T1000 (cell line): ENCODE results near the gene PPT2.

Source experiments
- DNase-seq: peaks from one replicate; lab custom pipeline; 2025; ENCODE audit warnings: mixed read lengths; lab: John Stamatoyannopoulos, UW

Gene PPT2

GRCh38 chr6:32151863-32152768 lies 1.8 kb upstream of the PPT2 start, which contains the start of gene PRRT1:
PRRT1 (minus strand) TSS chr6:32151939; CDS start chr6:32151827, 112 bp downstream.
- DNase-seq = no peak

DNA sequence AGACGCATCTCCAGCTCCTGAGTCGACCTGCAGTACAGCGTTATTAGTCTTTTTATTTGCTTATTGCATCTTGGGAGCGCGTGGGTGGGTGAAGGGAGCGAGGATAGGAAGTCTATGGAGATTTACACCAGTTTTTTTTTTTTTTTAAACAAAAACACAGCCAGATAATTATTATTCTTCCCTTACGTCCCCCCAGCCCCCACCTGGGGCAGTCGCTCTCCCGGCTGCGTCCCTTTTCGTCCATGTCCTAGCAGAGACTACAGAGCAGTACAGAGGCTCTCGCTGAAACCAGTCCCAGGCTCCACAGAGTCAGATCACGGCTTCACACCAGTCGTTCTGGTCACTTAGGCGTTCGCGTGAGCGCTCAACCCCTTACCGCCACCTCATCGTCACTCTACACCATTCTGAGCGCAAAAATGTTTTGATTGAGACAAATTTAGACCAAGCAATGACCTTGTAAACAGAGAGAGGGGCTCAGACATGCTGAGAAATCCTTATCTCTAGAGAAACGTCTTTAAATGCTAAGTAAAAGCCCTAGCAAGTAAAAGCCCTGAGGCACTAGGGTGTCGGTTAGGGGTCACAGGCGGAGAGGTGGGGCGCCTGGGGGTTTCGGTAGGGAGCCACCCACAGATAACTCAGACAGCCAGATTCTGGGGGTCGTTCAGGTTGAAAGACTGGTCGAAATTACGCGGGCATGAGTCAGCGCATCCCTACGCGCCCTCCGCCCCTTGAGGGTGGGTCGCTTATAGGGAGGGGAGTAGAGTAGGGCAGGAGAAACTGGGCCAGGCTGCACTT lies 975 bp upstream of the PPT2 start:
- DNase-seq = peak; percentile 45

- DNase-seq = peak; percentile 60
Measured at GRCh38 chr6:32154514-32155161, 697 bp downstream of the PPT2 start.

- DNase-seq = no peak
Measured at GRCh38 chr6:32156891-32157290, 3.0 kb downstream of the PPT2 start.

- no peak for DNase-seq
Measured at GRCh38 chr6:32158052-32158451, 4.1 kb downstream of the PPT2 start.

DNA sequence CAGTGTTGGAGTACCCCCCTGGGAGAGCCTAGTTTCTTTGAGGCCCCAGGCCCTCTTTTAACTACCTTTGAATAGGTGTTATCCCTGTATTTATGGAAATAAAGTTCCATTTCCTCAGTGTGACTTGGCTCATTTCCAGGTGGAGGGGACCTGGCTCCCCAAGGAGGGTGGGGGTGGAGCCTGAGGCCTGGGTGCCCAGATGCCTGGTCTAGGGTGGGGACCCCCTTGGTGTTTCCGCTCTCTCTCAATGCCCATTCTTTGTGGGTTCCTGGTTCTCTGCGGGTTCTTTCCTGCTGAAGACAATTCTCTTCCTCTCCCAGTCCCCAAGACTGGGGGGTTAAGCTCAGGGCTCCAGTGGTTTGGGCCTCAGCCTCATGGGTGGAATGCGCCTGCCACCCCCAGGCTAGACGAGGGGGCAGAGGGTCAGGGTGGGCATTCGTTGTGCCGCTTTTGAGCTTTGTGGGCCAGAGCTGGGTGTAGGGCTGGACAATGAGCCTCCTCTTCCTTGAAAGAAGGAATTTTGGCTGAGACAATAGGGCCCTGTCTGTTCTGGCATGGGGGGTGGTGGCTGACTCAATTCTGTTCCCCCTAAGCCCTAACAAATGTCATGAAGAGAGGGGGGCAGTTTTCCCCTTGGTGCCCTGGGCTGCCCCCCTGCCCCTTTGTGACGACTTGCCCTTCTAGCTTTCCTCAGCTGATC lies 9.8 kb downstream of the PPT2 start:
- no peak for DNase-seq

GRCh38 chr6:32164295-32164694 lies 10.4 kb downstream of the PPT2 start, which contains the start of gene EGFL8:
EGFL8 (plus strand) TSS chr6:32164595; CDS start chr6:32166166, 1,571 bp downstream.
- no peak for DNase-seq

DNA sequence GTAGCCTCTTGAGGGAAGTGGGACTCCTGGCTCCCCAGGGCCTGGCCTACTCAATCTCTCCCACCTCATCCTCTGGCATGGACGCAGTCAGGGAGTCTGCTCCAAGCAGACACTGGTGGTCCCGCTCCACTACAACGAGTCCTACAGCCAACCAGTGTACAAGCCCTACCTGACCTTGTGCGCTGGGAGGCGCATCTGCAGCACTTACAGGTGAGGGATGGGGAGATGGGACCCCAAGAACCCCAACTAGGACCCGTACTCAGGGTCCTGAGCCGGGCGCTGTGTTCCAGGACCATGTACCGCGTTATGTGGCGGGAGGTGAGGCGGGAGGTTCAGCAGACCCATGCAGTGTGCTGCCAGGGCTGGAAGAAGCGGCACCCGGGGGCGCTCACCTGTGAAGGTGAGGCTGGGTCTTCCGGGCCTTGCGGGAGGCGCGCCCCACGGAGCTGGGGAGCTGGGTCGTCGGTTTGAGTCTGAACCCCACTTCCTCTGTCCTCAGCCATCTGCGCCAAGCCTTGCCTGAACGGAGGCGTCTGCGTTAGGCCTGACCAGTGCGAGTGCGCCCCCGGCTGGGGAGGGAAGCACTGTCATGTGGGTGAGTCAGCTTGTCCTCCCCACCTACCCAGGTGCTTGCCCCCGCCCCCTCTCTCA lies 12.6 kb downstream of the PPT2 start:
- no peak for DNase-seq

GRCh38 chr6:32167154-32167760 lies 13.3 kb downstream of the PPT2 start:
- DNase-seq = no peak

DNA sequence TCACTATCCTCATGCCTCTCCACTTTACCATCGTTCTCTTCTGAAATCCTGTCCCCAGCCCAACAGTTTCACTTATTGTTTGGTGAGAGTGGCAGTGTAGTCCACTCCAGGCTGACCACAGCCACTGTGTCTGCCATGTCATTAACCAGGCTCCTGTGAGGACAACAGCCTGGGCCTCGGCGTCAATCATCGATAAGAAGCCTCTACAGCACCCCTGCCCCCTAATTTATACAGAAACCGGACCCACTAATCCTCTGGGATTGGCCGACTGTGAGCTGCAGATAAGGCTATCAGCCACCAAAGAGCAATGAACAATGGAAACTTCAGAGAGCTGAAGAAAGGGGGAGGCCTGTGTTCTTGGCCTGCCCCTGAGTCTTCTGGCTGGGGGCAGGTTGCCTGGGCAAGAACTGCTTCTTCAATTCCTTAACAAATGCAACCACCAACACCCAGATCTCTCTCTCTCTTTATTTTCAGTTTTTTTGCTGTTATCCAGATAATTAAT lies 13.9 kb downstream of the PPT2 start:
- DNase-seq = no peak

DNA sequence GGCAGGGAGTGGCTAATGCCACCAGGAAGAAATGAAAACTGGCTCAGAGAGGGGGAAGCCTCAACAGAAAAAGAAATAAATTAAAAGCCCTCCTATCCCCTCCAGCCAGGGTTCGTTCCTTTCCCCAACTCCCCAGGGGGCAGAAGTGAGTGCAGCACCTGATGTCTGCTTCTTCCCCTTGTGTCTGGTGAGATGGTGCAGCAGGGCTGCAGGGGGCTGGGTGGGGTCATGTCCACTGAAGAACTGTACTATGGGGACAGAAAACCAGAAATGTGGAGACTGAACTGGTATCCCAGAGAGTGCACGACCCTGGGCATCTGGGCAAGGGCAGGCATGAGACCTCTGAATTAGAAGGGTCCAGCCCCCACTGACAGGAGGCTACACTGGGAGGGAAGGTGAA lies 14.4 kb downstream of the PPT2 start:
- DNase-seq = no peak

- DNase-seq = no peak
Measured at GRCh38 chr6:32168807-32169591, 15.1 kb downstream of the PPT2 start.

GRCh38 chr6:32170294-32170693 lies 16.4 kb downstream of the PPT2 start:
- no peak for DNase-seq

GRCh38 chr6:32171234-32171633 lies 17.3 kb downstream of the PPT2 start:
- DNase-seq = no peak

GRCh38 chr6:32173051-32173727 lies 19.2 kb downstream of the PPT2 start:
- no peak for DNase-seq

GRCh38 chr6:32174416-32174815 lies 20.5 kb downstream of the PPT2 start:
- DNase-seq = no peak

- DNase-seq = no peak
Measured at GRCh38 chr6:32175322-32175710, 21.4 kb downstream of the PPT2 start.

DNA sequence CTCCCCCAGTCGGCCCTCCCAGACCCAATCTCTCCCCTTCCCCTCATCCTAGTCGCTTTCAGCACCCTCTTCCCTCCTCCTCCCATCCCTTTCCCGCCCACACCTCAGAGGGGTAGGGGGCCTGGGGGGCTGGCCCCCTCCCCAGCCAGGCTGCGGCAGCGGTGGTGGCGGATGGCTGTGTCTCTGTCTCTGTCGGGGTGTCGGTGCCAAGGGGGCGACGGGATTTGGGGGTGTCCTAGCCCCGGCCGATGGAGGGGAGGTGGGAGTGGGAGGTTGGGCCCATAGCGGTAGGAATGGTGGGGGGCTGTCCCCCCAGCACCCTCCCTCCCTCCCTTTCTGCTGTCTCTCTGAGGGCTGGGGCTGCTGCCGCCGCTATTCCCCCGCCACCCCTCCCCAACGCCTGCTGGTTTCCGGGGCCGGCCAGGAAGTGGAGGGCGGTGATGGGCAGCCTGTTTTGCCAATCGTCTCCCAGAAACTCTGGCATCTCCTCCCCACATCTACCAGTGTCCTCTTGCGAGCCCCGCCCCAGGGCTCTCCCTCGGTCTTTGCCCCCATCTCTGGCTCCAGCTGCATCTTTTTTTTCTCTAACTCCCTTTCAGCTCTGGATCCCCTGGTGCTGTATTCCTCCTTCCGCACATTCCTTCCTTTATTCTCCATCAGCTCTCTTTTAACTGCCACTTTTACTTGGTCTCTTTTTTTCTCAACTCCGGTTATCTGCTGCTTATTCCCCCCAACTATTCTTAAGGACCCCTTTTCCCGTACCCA lies 22.0 kb downstream of the PPT2 start, which contains the start of gene AGPAT1:
TSS of gene AGPAT1 (minus strand) at position 374 of the 765 bp plus-strand sequence. CDS start 4,588 bp downstream, outside the sequence.
- DNase-seq = peak; percentile 93
